Endothelial cell of umbilical vein (primary cell): Measurements from ENCODE around the gene PRR23C. TPM values are rescaled to one million over a fixed set of nuclear protein-coding genes. Genes with fewer than 3 reads are reported as not detected.

ENCODE experiments used
- BruUV-seq: library from RNA; stranded (reverse); fragments of 400-500 nt; replicated peaks from 2 replicates; lab custom pipeline; 2021; lab: Mats Ljungman, UMichigan
- CTCF ChIA-PET: fragments of 300-600, 350-600 bp; sonication (Branson Sonifier 250); formaldehyde crosslinking; loops from one replicate; lab custom pipeline; 2021; ENCODE audit warnings: antibody characterized with exemption, inconsistent platforms; lab: Charles Lee
- POLR2A ChIA-PET: fragments of 300-600, 350-600 bp; sonication (Branson Sonifier 250); formaldehyde crosslinking; loops from one replicate; lab custom pipeline; 2021; ENCODE audit warnings: antibody characterized with exemption, inconsistent platforms; lab: Charles Lee
- DNase-seq: peaks from one replicate; pipeline ENCODE4 v3.0.0-alpha.2; 2011; ENCODE audit warnings: low read depth, low spot score
- FAIRE-seq: peaks from 2 replicates; lab custom pipeline; 2011; peaks lifted over from hg19 to GRCh38; lab: Jason Lieb, UNC
- H2AFZ ChIP-seq: 2 replicates; pipeline ENCODE4 v1.6.0; 2012; ENCODE audit warnings: low read depth, low read length, control low read depth, inconsistent platforms
- H3K27ac ChIP-seq: 2 replicates; pipeline ENCODE4 v1.5.1; 2011; ENCODE audit warnings: low read depth, mild to moderate bottlenecking, control low read depth, low read length, moderate library complexity; ENCODE audit not compliant: insufficient read depth
- H3K27me3 ChIP-seq, 2 experiments: 2 replicates each; pipeline versions ENCODE4 v1.6.0 to v1.6.1; 2011; ENCODE audit warnings: low read length in 2 of 2, mixed read lengths in 1 of 2; ENCODE audit not compliant: control insufficient read depth in 2 of 2, insufficient read depth in 2 of 2
- H3K36me3 ChIP-seq, 2 experiments: 2 replicates in 1 of 2; 3 replicates in 1 of 2; pipeline ENCODE4 v1.5.1; 2011; ENCODE audit warnings: low read length in 2 of 2, mild to moderate bottlenecking in 1 of 2, moderate library complexity in 1 of 2; ENCODE audit not compliant: control insufficient read depth in 2 of 2, insufficient read depth in 2 of 2; ENCODE audit errors: extremely low read depth in 1 of 2
- H3K4me1 ChIP-seq: 3 replicates; pipeline ENCODE4 v1.5.1; 2011; ENCODE audit warnings: mild to moderate bottlenecking, low read length; ENCODE audit not compliant: control insufficient read depth, insufficient read depth; ENCODE audit errors: extremely low read depth
- H3K4me2 ChIP-seq: 2 replicates; pipeline ENCODE4 v1.6.1; 2011; ENCODE audit warnings: low read length, control low read depth, mixed read lengths; ENCODE audit not compliant: insufficient read depth
- H3K4me3 ChIP-seq, 3 experiments: fragments of 200-600 bp in 1 of 3; sonication (generic), shearing (Covaris generic) in 1 of 3; replicated peaks in 1 of 3; 2 replicates each; pipeline ENCODE4 v1.5.1; 2011 to 2016; ENCODE audit warnings: control low read depth in 3 of 3, low read length in 3 of 3, mild to moderate bottlenecking in 2 of 3, inconsistent platforms in 1 of 3, low read depth in 1 of 3, moderate library complexity in 1 of 3; ENCODE audit not compliant: insufficient read depth in 1 of 3
- H3K79me2 ChIP-seq: 2 replicates; pipeline ENCODE4 v1.6.0; 2012; ENCODE audit warnings: low read length, inconsistent platforms; ENCODE audit not compliant: control insufficient read depth, insufficient read depth
- H3K9ac ChIP-seq: replicated peaks from 2 replicates; pipeline ENCODE3; 2011; ENCODE audit warnings: low read length, control low read depth; ENCODE audit not compliant: insufficient read depth; ENCODE audit errors: extremely low read depth
- H3K9me1 ChIP-seq: replicated peaks from 3 replicates; pipeline ENCODE4 v1.6.0; 2011; ENCODE audit warnings: mild to moderate bottlenecking, low read length; ENCODE audit not compliant: control insufficient read depth, insufficient read depth; ENCODE audit errors: extremely low read depth
- H3K9me3 ChIP-seq: replicated peaks from 2 replicates; pipeline ENCODE4 v1.5.1; 2012; ENCODE audit warnings: low read length, inconsistent platforms; ENCODE audit not compliant: control insufficient read depth, insufficient read depth
- H4K20me1 ChIP-seq: replicated peaks from 2 replicates; pipeline ENCODE3; 2011; ENCODE audit warnings: mild to moderate bottlenecking, low read length; ENCODE audit not compliant: control insufficient read depth, insufficient read depth; ENCODE audit errors: extremely low read depth
- CTCF ChIP-seq, 2 donors: IDR thresholded peaks; 1 replicate in 1 of 2; 2 replicates in 1 of 2; pipeline ENCODE4 v1.5.1; 2011; ENCODE audit warnings: low read length in 2 of 2, mild to moderate bottlenecking in 2 of 2, moderate library complexity in 2 of 2, control low read depth in 1 of 2, inconsistent platforms in 1 of 2, low read depth in 1 of 2; ENCODE audit not compliant: insufficient read depth in 1 of 2; ENCODE audit errors: extremely low read depth in 1 of 2
- EZH2 ChIP-seq: IDR thresholded peaks from 2 replicates; pipeline ENCODE4 v1.6.1; 2012; ENCODE audit warnings: borderline replicate concordance, low read depth, mild to moderate bottlenecking, moderate library complexity, low read length, inconsistent platforms; ENCODE audit not compliant: severe bottlenecking
- FOS ChIP-seq: IDR thresholded peaks from 2 replicates; pipeline ENCODE4 v1.6.1; 2011; ENCODE audit warnings: mild to moderate bottlenecking, low read length, moderate library complexity, borderline replicate concordance; ENCODE audit not compliant: insufficient read depth
- GATA2 ChIP-seq: IDR thresholded peaks from 2 replicates; pipeline ENCODE4 v1.7.0; 2011; ENCODE audit warnings: low read depth, mild to moderate bottlenecking, moderate library complexity, mixed read lengths, low read length; ENCODE audit not compliant: insufficient read length, insufficient read depth
- JUN ChIP-seq: IDR thresholded peaks from 2 replicates; pipeline ENCODE4 v1.6.1; 2011; ENCODE audit warnings: borderline replicate concordance, low read depth; ENCODE audit not compliant: insufficient read length, insufficient read depth
- MYC ChIP-seq: IDR thresholded peaks from one replicate; pipeline ENCODE4 v1.6.1; 2011; ENCODE audit warnings: mild to moderate bottlenecking, low read depth, low read length
- POLR2A ChIP-seq: IDR thresholded peaks from 2 replicates; pipeline ENCODE4 v1.6.1; 2012; ENCODE audit warnings: low read depth, mild to moderate bottlenecking, control low read depth, low read length
- POLR2AphosphoS5 ChIP-seq: IDR thresholded peaks from 2 replicates; pipeline ENCODE4 v1.6.1; 2012; ENCODE audit warnings: low read depth, mild to moderate bottlenecking, control low read depth, low read length, moderate library complexity; ENCODE audit not compliant: insufficient read depth
- dilution Hi-C: fragments of 300-500 bp; cut with MboI; formaldehyde crosslinking; loops from one replicate; pipeline ENCODE4 v1.15.0; 2019; ENCODE audit warnings: low sequenced_read_pairs; ENCODE audit not compliant: extremely low pct_ligation_motif_present
- intact Hi-C: fragments of 100-400 bp; cut with micrococcal nuclease; formaldehyde crosslinking; loops from one replicate; pipeline ENCODE4 v1.10.0; 2022
- polyA plus RNA-seq, 4 experiments: library from polyadenylated mRNA; depleted of rRNA in 3 of 4; stranded (reverse) in 3 of 4; unstranded in 1 of 4; fragments of >200 nt; gene quantifications; 2 replicates each; pipeline versions ENCODE4 v1.2.1 to v1.2.3, GENCODE V29; 2011 to 2012; ENCODE audit warnings: missing spikeins in 1 of 4
- total RNA-seq: library from RNA; stranded (reverse); gene quantifications from 2 replicates; pipeline ENCODE4 v1.2.3, GENCODE V29; 2021
- TF ChIP-seq, protein P1 (sequence below): IDR thresholded peaks from 2 replicates; pipeline ENCODE4 v1.6.1; 2011; ENCODE audit not compliant: insufficient read depth, insufficient read length

The PRR23C gene
- total and polyA plus RNA-seq, 2 donors (not counting 3 experiments of a cell fraction or from before 2014, with no cell fraction given): not detected

- H3K4me2 ChIP-seq: no peak overlapping the region
- TF ChIP-seq, protein P1, sequence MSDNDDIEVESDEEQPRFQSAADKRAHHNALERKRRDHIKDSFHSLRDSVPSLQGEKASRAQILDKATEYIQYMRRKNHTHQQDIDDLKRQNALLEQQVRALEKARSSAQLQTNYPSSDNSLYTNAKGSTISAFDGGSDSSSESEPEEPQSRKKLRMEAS: no peak
- TF ChIP-seq GATA2 (no peak), POLR2A (no peak), EZH2 (no peak), MYC (no peak), POLR2AphosphoS5 (no peak), JUN (no peak), CTCF (IDR thresholded peaks at IDR 0.05; ENCODE audit: extremely low read depth in 1 of 2, insufficient read depth in 1 of 2, low read depth in 1 of 2, low read length in 2 of 2) (no peak), FOS (no peak)
- FAIRE-seq: no peak
- H3K79me2 ChIP-seq: no peaks in the 10 kb centered on the region
- no peaks in the 10 kb centered on the region for H3K9me1 ChIP-seq
- H3K9ac ChIP-seq: no peak overlapping the region
- H3K4me1 ChIP-seq: no peaks in the 10 kb centered on the region
- no peaks in the 10 kb centered on the region for H3K36me3 ChIP-seq
- intact Hi-C loops: no loop called here
- POLR2A ChIA-PET: no interaction called here
- no peaks in the 10 kb centered on the region for H3K27me3 ChIP-seq
- no peak overlapping the region for H3K27ac ChIP-seq
- BruUV-seq: no TSS peak
- dilution Hi-C loops: no loop called here
- CTCF ChIA-PET: no interaction called here
- H3K4me3 ChIP-seq: no peak overlapping the region
- H2AFZ ChIP-seq: no peak overlapping the region
- no peaks in the 10 kb centered on the region for H3K9me3 ChIP-seq
- H4K20me1 ChIP-seq: no peaks in the 10 kb centered on the region
- DNase-seq: no peak
Observed at GRCh38 chr3:139016430-139017048, 28.2 kb downstream of the PRR23C start.
